ENCODE results near the gene KCNAB1. TPM values are rescaled to one million over a fixed set of nuclear protein-coding genes. Genes with fewer than 3 reads are reported as not detected.

Gene KCNAB1
- total RNA-seq, 1 donor from 2014 or later: 0.40 TPM

GRCh38 chr3:156359368-156359767 is 239.0 kb downstream of the KCNAB1 start:
- no peak for DNase-seq (ENCODE audit: low read depth)

DNA sequence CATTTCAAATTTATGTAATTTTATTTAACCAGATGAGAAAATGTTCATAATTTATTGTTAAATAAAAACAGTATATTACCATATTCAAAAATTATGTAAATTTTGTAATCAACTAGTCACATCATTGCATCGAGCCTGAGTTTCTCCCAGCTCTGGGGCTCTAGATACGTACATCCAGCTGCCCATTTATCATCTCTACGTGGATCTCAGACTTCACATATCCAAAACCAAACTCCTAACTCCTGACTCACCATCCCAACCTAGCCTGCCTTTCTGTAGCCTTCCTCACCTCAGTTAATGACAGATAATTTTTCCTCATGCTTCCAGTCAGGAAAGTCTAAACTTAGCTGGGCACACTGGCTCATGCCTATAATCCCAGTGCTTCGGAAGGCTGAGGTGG is 239.7 kb downstream of the KCNAB1 start:
- DNase-seq (ENCODE audit: low read depth): no peak

GRCh38 chr3:156360963-156361362 is 240.6 kb downstream of the KCNAB1 start:
- no peak for DNase-seq (ENCODE audit: low read depth)

DNA sequence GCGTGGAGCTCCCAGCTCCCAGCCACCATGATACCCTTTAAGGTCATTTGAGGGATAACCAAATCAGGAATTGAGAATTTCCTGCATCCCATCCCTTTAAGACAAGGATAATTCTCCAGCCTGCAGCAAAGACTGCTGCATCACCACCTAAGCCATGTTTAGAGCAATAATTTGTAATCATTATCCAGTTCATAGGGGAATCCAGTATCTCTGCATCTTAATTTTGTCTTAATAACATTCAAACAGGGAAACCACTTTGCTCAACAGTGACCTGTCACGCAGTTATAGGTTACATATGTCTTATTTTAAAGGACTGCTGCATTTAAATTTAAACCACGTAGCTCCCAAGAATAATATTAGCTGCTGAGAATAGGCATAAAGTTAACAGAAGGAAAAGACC is 246.2 kb downstream of the KCNAB1 start:
- DNase-seq (ENCODE audit: low read depth): no peak

DNA sequence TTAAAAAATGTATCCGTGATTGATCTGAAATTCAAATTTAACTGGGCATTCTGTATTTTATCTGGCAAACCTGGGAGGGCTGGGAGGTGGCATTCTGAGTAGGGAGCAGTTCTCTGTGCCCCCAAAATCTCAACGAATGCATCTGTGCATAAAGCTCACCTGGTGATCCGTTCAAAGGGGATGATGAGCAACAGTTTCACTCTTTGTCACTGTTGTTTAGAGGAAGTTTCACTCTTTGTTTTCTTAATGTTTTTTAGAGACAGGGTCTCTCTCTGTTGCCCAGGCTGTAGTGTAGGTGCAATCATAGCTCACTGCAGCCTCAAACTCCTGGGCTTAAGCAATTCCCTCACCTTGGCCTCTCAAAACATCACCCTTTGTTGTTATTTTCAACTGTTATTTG is 247.8 kb downstream of the KCNAB1 start:
- no peak for DNase-seq (ENCODE audit: low read depth)

DNA sequence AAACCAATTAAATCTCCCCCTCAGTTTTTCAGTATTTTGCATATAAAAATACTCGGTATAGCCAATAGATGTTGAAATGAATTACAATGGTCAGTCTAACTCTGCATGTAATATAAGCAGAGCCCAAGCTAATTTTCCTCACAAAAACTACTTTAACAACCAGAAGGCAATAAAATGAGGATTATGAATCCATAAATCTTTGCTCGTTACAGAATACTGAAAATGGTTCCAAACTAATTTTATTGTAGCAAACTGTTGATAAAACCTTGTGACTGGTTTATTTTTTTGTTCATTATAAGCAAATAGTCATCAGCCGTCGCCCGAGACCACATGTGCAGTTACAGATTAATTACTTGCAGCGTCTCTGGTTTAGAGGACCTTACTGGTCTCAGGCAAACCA is 251.3 kb downstream of the KCNAB1 start:
- DNase-seq (ENCODE audit: low read depth): no peak

GRCh38 chr3:156373095-156373494 is 252.7 kb downstream of the KCNAB1 start:
- DNase-seq (ENCODE audit: low read depth): no peak

GRCh38 chr3:156373654-156374053 is 253.3 kb downstream of the KCNAB1 start:
- no peak for DNase-seq (ENCODE audit: low read depth)

DNA sequence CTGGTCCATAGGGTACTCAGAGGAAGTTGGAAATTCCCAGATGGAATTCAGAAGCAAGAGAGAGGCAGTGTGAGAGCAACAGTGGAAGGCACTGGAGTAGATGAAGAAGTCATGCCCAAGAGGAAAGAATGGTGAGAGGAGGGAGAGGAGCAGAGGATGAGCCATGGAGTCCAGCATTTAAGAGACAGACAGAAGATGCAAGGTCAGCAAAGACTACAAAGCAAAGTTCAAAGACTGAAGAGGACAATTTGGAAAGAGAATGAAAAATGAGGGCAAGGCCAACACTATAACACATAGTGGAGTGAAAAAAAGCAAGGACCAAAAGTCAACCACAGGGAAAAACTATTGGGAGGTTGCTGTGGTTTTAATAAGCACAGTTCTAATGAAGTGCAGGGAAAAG is 255.8 kb downstream of the KCNAB1 start:
- DNase-seq (ENCODE audit: low read depth): no peak

DNA sequence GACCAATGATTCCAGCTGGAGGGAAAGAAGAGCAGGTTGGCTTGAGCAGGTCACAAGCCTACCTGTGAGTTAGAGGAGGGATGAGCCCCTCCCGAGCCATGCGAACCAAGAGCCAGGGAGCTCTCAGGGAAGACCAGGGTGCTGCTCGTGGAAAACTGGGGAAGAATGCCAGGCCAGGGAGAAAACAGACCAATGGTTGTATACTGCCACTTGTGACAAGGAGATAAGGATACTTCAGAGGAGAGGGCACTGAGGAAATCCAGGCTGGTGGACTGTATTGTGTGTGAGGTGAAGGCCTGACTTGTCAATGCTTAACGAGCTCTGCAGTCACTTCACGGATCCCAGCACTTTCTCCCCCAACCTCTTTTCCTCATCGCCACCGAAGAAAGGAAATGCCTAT is 256.9 kb downstream of the KCNAB1 start:
- DNase-seq (ENCODE audit: low read depth): no peak

DNA sequence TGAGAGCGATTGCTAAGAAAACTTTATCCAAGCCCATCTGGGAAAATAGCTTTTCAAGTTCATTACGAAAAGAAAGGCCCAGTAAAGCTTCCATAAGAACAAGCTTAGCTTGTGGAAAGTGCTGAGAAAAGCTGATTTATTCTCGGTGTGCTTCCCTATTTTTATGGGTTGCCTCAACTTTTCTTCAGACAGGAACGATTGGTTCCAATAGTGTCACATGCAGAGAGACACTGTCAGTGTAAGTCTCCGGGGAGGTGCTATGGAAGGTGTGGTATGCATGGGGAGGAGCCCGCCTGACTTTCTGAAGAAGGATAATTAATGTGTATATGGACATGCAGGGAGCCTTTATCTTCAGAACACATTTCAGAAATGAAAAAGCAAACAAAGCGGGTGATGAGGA is 257.3 kb downstream of the KCNAB1 start:
- no peak for DNase-seq (ENCODE audit: low read depth)

DNA sequence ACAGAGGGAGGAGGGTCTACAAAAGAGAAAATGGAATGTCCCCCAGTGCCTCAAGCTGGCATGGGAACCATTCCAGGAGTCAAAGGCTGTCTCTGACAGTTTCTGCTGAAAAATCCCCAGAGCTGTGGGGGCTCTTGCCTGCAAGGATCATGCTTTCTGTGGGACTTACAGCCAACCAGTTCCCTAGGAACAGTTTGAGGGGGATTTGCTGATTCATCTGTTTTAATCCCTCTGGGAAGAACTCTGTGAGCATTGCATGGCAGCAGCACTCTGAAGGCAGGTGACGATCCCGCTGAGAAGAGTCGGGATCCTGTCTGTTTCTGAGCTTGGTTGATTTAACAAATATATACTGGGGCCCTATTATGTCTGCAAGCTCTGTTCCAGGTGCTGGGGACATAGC is 258.5 kb downstream of the KCNAB1 start:
- DNase-seq (ENCODE audit: low read depth): no peak

GRCh38 chr3:156379327-156379726 is 258.9 kb downstream of the KCNAB1 start:
- no peak for DNase-seq (ENCODE audit: low read depth)

- DNase-seq (ENCODE audit: low read depth): no peak
Measured at GRCh38 chr3:156381253-156381652, 260.9 kb downstream of the KCNAB1 start.

GRCh38 chr3:156382458-156383346 is 262.3 kb downstream of the KCNAB1 start:
- DNase-seq (ENCODE audit: low read depth): no peak

DNA sequence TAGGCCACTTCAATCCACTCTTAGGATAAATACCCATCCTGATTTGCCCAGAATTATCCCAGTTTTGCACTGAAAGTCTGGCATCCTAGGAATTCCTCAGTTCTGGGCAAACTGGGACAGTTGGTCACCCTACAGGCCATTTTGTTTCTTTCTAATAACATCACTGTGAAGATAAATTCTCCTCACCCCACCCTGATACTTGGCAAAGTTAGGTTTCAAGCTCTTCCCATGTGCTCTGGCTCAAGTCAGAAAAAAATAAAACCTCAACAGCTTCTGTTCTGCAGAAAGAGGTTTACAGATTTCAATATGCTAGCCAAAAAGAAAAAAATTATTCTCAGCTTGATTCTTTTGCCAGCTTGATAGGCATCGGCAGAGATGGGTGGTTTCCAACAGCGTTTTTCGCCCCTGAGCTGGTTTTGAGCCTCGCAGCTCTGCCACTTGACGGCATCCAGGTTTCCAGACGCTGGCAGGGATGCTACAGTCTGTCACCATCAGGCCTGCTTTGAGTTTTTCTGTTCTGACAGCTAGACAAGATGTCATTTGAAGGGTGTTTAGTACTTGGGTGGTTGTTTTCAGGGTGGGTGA is 263.2 kb downstream of the KCNAB1 start:
- DNase-seq (ENCODE audit: low read depth): no peak

DNA sequence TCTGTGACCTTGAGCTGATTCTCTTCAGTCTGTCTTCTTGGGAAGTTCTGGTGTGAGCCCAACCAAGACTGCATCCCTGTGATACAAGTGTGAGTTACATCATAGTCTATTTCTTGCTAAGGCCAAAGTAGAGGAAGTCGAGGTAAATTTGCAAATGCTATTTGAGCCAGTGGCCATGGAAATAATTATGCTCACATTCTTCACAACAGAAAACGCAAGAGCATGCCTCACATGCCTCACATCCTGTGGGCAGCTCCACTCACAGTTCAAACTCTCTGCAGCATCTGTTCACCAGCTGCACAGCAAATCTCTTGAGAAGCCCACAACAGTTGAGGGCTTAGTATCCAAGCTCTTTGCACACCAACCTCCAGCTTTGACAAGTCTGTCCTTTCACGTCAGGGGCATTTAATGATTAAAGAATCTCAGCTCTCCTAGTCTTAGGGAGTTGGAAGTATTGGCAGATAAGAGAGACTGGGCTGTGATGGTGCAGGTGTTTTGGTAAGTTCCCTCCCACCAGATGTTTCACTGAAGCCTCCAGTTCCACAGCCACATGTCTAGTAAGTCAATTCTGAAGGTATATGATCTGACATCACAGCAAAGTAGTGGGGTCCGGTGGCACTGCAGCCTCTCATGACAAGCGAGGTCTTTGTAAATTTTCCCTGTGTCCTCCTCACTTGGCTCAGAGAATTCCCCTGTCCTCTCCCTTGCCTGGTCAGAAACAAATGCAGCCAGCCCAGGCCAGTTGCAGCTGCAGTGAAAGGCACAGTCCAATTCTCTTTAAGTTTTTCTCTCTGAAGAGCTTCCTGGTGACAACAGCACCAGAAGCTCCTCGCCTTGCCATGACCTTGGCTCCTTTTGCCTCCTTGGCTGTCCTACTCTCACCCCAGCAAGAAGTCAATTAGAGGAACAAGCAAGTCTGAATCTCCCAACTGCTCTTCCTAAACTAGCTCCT is 268.4 kb downstream of the KCNAB1 start:
- DNase-seq (ENCODE audit: low read depth): peak; percentile 98

DNA sequence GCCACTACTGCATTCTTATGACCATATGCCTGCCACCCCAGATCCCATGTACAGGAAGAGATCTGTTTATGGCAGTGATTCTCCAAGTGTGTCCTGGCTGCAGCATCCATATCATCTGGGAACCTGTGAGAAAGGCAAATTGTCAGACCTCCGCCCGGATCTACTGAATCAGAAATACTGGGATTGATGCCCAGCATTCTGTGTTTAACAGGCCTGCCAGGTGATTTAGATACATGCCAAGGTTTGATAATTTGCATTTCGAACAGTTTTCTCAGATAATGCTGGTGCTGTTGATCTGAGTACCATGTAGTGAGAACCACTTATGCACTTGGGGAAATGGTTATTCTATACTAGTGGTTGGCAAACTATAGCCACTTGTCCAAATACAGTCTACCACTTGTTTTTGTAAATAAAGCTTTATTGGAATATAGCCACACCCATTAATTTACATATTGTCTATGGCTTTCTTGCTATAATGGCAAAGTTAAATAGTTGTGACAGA is 269.1 kb downstream of the KCNAB1 start:
- no peak for DNase-seq (ENCODE audit: low read depth)

DNA sequence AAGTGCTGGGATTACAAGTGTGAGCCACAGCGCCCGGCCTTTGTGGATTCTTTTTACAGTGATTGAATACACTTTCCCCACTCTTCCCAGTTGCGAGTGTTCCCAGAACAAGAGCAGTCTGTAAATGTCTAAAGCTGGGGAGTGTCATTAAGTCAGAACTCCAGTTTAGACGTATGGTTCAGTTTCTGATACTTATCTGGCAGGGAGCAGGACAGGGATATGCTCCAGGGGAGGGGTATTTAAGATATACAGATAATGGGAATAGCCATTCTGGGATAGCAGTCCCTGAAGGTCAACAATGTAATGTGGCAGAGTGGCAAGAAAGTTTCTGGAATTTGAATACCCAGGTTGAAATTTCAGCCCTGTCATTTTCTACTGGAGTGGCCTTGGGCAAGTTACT is 270.5 kb downstream of the KCNAB1 start:
- no peak for DNase-seq (ENCODE audit: low read depth)

DNA sequence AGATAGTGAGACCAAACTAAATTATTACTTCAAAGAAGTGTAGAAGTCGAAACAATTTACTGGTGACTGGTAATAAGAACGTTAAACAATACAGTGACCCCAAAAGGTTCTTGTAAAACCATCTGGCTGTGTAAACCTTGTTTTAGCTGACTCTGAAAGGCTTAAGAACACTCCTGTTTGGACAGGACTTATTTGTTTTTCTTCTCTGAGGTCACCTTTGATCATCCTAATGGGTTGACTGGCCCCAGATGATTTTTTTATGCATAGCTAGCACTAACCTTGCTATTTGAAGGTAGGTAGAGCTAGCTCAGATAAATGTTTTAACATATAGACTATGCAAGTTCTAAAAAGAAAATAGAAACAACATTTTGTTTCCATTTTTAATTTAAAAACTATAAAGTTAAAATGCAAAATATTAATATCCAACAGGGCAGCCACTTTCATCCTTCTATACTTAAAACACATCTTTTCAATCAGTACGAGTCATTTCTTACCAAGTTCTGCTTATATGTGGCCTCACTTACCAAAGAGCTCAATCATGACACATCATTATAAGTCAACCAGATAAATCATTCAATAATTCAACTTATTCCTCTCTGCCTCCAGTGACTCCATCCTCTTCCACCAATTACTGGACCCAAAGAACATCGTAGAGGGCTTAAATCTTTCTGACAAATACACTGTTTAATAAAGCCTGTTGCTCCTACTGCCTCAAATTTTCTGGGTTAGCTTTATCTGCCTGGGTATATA is 275.8 kb downstream of the KCNAB1 start:
- DNase-seq (ENCODE audit: low read depth): no peak

GRCh38 chr3:156396851-156397250 is 276.5 kb downstream of the KCNAB1 start:
- DNase-seq (ENCODE audit: low read depth): no peak

Data from myocyte (in vitro differentiated cells).